ENCODE data around the gene PRRC2B. TPM values are rescaled to one million over a fixed set of nuclear protein-coding genes. Genes with fewer than 3 reads are reported as not detected.

Gene PRRC2B
- total RNA-seq, 1 experiment from 2014 or later, result 170 TPM

- ATAC-seq, result no peak
- DNase-seq (ENCODE audit: low read depth, low spot score), result no peak
- no peaks in the 10 kb centered on the region for H3K79me2 ChIP-seq (ENCODE audit: insufficient read depth, low read length)
- no peak overlapping the region for H2AFZ ChIP-seq (ENCODE audit: low read depth, low read length, poor library complexity, severe bottlenecking)
- POLR2A ChIA-PET, result no interaction called here
- no peak overlapping the region for H3K4me3 ChIP-seq (replicated peaks in 1 of 2; ENCODE audit: low read depth in 1 of 2, low read length in 2 of 2)
- peaks cover 11 to 28% of the 10 kb centered on the region in 2 experiments; a peak in 3 of 4 replicates for H3K36me3 ChIP-seq (ENCODE audit: control insufficient read depth in 1 of 2, insufficient read depth in 2 of 2, low read length in 2 of 2)
- no peak overlapping the region for H3K27ac ChIP-seq (ENCODE audit: low read depth, low read length)
- H3K4me2 ChIP-seq (ENCODE audit: low read length), result no peak overlapping the region
- no peak overlapping the region for H3K9ac ChIP-seq (ENCODE audit: low read length)
- RAD21 ChIA-PET (ENCODE audit: low non-redundant PET in 1 of 2, low total read pairs in 2 of 2, uncharacterized antibody in 2 of 2, unreplicated experiment in 2 of 2), result interaction anchor here in 1 of 2 experiments (0.6 kb wide), 1 partner anchor 244 kb away, joined by 3 read pairs; no protein-coding TSS in a partner anchor
- H3K4me1 ChIP-seq (ENCODE audit: control insufficient read depth in 1 of 2, insufficient read depth in 2 of 2, low read length in 2 of 2), result no peaks in the 10 kb centered on the region
- no peaks in the 10 kb centered on the region for H3K9me3 ChIP-seq (ENCODE audit: control insufficient read depth in 1 of 2, insufficient read depth in 1 of 2, low read depth in 1 of 2, low read length in 2 of 2)
- BruUV-seq (replicated peaks), result no TSS peak
- no peaks in the 10 kb centered on the region for H3K27me3 ChIP-seq (ENCODE audit: insufficient read depth, low read length)
- CTCF ChIA-PET, result no interaction called here
- no peaks in the 10 kb centered on the region for H3K9me2 ChIP-seq (ENCODE audit: insufficient read depth)
- no peak for TF ChIP-seq REST (IDR thresholded peaks at IDR 0.05; ENCODE audit: low read depth)
- no peak for TF ChIP-seq ATF3 (IDR thresholded peaks at IDR 0.05)
- no peak for TF ChIP-seq TCF7L2 (IDR thresholded peaks at IDR 0.05; ENCODE audit: borderline replicate concordance, extremely low read depth, insufficient read depth, insufficient read length)
- intact Hi-C loops (cut with micrococcal nuclease), result no loop called here
- H4K20me1 ChIP-seq (ENCODE audit: insufficient read depth), result no peaks in the 10 kb centered on the region
Observed at GRCh38 chr9:131521822-131522221, 127.9 kb downstream of the PRRC2B start.

All from HCT116 (cell line).